Activated gamma-delta T cell treated with Interleukin-2 at 50 U/mL for 16 hours (primary cell): Measurements from ENCODE around the gene ORM1.

Experiments used
- DNase-seq: peaks from one replicate; pipeline ENCODE4 v3.0.0-alpha.2; 2020

The ORM1 gene

DNA sequence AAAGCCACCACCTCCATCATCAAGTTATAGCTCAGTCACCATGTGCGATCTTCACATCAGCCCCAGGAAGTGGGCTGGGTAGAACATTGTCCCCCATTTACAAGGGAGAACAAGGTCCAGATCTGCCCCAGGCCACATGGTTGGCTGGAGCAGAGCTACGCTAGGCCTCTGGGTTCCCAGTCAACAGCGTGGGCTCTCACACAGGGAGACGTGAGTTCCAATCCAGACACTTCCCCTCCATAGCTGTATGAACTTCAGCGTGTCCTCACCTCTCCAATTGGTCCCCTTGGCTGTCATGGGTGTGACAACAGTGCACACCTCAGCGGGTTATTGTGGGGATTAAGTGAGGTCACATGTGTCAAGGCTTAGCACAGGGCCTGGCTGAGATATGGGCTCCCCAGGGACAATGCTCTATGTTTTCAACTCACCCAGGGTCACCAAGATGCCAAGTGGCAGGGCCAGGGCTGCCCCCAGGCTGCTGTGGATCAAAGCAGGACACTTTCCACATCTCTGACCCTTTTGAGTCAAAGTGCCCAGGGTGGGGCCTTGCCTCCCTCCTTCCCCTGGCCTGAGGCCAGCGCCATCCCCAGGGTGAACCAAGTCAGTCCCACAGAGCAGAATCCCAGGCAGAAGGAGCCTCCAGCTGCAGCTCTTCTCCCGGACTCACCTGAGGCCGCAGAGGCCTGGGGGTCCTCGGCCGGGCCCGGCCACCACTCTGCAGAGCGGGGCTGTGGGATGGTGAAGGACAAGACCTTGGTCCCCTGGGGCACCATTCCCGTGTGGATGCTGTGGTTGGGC, 45.1 kb downstream of the ORM1 start:
- no peak for DNase-seq

DNA sequence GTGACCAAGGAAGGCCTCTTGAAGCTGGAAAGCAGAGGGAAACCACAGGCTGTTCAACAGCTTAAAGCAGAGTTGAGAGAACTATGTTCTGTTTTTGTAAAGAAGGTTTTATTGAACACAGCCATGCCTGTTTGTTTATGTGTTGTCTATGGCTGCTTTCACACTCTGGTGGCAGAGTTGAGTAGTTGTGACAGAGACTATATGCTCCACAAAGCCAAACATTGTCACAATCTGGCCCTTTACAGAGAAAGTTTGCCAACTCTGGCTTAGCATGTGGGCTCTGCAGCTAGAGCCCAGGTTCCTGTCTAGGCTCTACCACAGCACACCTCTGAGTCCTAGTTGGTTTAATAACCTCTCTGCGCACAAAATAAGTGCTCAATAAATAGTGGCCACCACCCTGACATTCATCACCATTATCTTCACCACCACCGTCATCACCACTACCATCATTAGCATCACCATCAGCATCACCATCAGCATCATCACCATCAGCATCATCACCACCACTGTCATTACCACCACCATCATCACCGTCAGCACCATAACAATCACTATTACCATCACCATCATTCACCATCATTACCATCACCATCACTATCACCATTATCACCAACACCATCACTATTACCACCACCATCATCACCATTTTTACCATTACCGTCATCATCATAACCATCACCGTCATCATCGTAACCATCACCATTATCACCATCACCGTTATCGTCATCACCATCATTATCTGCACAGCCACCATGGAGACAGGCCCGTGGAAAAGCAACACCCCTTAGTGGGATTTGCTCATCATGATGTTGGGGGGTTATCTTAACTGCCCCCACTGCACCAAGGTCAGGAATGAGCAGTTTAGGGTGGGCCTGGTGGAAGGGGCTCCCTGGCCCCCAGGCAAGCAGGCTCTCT, 46.6 kb downstream of the ORM1 start:
- no peak for DNase-seq

DNA sequence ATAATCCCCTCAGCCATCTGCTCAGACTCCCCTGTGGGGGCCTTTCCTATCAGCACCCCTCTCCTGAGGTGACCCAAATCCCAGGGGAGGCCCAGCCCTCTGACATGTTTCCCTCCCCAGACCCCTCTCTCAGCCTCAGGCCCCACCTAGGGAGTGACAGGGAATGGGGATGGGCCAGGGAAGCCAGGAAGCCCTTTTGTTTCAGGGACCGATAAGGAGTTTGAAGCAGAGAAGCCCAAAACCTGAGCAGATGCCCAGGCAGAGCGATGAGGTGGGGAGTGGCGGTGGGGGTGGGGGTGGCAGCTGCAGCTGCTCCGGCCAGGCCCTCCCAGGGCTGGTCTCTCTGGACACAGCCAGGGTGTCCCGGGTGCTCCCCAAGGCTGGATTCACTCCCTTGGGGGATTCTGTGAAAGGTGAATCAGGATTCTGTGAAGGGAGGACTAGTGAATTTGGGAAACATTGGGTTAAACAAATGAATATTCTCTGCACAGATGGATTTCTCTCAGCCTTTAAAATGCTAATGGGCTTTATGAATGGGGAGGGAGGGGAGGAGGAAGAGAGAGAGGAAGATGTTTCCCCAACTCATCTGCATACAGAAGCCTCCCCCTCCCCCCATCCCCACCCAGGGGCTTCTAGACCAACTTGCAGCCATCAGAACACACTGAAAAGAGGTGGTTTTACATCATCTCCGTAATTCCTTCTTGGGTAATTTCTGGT, 47.5 kb downstream of the ORM1 start:
- no peak for DNase-seq

DNA sequence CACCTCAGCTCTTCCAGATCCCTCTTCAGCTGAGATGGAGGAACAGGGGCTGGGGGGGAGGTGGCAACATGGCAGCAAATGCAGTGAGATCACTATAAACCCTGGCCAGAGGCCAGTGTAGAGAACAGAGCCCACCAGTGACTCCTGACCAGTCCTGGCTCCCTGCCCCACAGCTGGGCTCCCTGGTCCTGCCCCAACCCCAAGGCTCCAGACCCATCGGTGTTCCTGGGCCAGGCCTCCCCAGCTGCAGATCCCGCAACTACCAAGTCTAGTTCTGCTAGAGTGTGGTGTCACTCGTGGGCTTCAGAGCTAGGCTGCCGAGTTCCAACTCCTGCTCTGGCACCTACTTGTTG, 48.0 kb downstream of the ORM1 start:
- no peak for DNase-seq

DNA sequence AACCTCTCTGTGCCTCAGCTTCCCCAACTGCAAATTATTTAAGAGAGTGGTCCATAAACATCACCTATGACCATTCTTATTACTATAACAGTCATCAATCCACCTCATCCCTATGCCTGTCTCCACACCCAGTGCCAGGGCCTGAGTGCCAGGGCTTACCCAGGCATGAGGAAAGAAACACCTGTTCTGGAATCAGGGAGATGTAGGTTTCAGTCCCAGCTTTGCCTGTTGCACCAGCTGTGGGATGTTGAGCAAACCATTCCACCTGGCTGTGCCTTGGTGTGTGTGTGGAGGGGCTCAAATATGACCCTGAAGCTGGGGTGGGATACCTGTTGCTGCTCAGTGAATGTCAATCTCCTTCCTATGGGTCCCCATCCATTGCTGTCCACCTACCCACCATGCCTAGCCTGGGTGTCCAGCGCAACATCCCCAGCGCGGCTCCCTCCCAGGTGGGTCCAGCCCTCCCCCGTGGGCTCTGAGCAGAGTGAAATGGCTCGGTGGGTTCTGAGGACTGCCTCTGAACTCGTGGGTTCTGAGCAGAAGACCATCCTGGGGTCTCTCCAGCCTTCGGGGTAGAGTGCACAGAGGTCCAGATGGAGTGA, 48.5 kb downstream of the ORM1 start:
- no peak for DNase-seq

DNA sequence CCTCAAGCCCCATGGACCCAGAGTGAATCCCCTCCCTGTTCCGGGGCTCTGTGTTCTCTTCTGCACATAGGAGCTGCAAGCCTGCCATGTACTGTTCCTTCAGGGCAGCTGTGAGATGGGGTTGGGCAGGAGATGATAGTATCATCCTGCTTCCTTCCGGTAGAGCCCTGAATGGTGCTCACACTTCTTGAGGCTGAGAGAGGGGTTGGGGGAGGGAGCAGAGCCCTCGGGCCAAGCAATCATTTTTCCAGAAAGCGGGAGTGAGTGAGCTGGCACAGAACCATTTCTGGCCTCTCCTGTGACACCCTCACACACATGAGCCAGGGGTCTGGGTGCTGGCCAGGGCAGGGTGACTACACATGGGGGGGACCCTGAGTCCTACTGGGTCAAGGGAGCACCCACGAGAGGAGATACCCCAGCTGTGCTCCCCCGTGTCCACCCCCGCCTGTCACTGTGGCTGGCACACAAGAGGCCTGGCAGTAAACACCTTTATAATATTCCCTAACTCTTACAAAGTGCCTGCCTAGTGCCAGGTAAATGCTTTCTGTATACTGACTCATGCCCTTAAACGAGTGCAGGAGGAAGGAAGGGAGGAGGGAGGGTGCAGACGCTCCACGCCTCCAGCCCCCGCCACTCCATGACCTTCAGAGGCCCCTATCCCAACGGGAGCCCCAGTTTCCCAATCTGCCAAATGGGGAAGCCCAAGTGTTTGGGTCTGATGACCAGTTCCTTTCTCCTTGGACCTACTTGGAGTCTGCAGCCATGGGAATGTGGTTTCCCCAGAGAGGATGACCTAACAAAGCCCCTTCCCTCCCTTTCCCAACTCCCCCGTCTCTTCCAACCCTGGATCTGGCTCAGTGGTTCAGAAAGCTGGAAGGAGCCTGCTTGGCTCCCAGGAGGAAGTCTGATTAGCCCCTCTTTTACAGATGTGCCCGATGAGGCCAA, 49.3 kb downstream of the ORM1 start:
- DNase-seq: peak; percentile 58

DNA sequence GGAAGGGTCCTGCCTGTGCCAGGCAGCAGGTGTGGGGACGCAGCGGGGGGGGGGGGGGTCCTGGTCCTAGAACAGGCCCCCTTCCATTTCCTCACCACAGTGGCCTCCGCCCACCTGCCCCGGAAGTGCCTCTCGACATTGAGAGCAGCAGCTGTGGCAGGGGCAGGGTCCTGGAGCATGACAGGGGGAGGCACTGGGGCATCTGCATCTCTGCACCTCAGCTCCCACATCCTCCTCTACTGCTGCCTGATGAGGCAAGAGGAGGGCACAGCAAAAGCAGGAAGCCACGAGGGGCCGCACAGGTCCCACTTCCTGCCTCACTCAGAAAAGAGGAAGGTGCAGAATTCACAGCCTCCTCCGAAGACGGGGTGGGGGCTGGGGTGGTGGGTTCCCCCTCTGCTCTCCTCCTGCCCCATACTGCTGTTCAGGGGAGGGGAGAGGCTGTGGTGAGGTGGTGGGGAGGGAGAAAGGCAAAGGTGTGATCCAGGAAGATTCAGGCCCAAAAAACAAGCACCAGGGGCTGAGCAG, 50.1 kb downstream of the ORM1 start:
- peak; percentile 88 for DNase-seq

DNA sequence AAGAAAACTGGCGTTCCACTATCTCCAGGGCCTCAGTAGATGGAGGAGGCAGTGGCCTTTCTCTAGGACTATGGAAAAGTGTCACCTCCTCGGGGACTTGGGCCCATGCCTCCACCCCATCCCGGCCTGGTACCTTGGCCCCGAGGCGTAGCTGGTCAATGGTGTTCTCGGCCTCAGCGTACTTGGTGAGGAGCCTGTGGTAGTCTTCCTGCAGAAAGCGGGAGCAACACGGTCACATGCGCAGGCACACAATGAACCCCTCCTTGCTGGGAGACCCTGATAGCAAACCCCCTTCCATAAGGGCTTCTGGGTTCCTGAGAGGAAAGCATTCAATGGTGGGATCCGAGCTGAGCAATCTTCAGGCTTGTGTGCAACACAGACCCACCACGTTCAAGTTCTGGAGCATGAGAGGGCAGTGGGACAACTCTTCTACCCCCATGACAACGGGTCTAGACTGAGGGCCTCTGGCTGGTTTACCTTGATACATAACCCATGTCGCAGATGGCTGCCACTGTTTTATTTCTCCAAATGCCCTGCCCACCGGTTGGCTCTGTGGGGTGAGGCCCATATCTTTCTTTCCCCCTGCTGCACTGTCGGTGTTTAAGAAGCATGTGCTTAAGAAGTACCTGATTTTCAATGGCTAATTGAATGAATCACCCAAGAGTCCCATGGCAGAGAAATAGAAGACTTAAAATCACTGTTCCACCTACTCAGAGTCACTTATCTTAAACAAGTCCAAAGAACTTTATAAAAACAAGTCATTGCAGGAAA, 51.2 kb downstream of the ORM1 start:
- DNase-seq: no peak

DNA sequence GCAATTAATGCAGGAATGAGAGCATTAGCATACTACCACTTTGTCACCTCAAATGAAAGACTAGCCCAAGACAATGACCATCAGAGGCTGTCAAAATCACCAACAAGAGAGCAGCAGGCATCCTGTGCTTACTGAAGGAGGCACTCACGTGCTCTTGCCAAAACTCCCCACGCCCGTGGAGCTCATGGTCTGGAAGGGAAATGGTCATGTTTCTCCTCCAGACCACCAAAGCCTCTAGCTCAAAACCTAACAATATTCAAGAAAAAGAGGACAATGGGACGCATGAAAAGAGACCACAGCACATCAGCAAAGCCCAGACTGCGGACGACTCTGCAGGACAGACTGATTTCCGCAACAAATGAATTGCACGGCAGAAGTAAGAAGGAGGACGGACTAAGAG, 52.0 kb downstream of the ORM1 start:
- DNase-seq: no peak

DNA sequence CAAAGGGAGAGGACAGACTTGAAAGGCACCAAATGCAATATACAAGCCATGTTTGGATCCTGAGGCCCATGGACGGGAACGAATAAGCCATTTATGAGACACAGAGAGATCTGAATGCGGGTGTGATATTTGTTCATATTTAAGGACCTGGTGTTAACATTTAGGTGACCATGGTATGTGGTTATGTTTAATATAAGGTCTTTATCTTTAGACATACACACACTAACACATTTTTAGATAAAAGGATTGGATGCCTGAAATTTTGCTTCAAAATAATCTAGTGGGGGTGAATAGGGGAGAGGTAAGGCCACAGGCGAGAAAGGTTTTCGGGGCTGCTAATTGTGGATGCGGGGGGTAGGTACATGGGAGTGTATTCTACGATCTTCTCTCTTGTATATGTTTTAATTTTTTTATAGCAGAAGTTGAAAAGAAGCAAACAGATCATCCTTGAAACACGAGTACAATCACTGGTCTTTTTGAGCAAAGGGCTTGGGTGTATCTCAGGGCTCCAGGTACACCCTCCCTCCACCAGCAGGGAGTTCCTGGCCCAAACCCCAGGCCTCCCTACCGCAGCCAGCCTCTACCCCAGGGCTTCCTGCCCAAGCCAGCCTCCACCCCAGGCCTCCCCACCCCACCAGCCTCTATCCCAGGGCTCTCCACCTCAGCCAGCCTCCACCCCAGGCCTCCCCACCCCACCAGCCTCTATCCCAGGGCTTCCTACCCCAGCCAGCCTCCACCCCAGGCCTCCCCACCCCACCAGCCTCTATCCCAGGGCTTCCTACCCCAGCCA, 52.7 kb downstream of the ORM1 start:
- DNase-seq: no peak
